Activated T-cell treated with anti-CD3 and anti-CD28 coated beads, Interleukin-2, amount 50 U/mL, for 72 hours (primary cell): ENCODE results near the gene PTBP3. TPM values are rescaled to one million over a fixed set of nuclear protein-coding genes. Genes with fewer than 3 reads are reported as not detected.
"Not testable (repeated sequence)": the region's sequence is repeated elsewhere in the genome, so short reads cannot be mapped to it uniquely, and the experiment has no call there.

Experiments
- ATAC-seq, 2 donors: fragments of 150-1000 bp; cut with Tn5 transposase; replicated peaks in 1 of 2; 2 replicates each; pipeline ENCODE4 v1.10.0; 2021; ENCODE audit warnings: moderate library complexity in 2 of 2, mild to moderate bottlenecking in 1 of 2
- DNase-seq, 2 donors: peaks; one replicate each; pipeline ENCODE4 v3.0.0; 2021 to 2022; ENCODE audit warnings: mixed read lengths in 1 of 2
- H3K27ac Mint-ChIP-seq: one replicate; pipeline ENCODE4 v1.8.0; 2022; ENCODE audit warnings: mild to moderate bottlenecking, moderate library complexity, mixed read lengths
- H3K27me3 Mint-ChIP-seq: one replicate; pipeline ENCODE4 v1.8.0; 2022; ENCODE audit warnings: low read depth, mixed read lengths
- H3K36me3 Mint-ChIP-seq, 2 donors: one replicate each; pipeline ENCODE4 v1.8.0; 2022; ENCODE audit warnings: mixed read lengths in 2 of 2, mild to moderate bottlenecking in 1 of 2; ENCODE audit not compliant: insufficient read depth in 2 of 2
- H3K4me1 Mint-ChIP-seq: one replicate; pipeline ENCODE4 v1.8.0; 2022; ENCODE audit warnings: low read depth, mixed read lengths
- H3K4me3 Mint-ChIP-seq, 2 donors: one replicate each; pipeline ENCODE4 v1.8.0; 2022; ENCODE audit warnings: mild to moderate bottlenecking in 2 of 2, mixed read lengths in 2 of 2, moderate library complexity in 2 of 2
- H3K9me3 Mint-ChIP-seq, 2 donors: one replicate each; pipeline ENCODE4 v1.8.0; 2022; ENCODE audit warnings: mixed read lengths in 2 of 2
- total RNA-seq, 2 donors: library from RNA; stranded (reverse); gene quantifications; one replicate each; pipeline ENCODE4 v1.2.3, GENCODE V29; 2022

Gene PTBP3
- total RNA-seq, 2 donors from 2014 or later: 125 to 138 TPM

DNA sequence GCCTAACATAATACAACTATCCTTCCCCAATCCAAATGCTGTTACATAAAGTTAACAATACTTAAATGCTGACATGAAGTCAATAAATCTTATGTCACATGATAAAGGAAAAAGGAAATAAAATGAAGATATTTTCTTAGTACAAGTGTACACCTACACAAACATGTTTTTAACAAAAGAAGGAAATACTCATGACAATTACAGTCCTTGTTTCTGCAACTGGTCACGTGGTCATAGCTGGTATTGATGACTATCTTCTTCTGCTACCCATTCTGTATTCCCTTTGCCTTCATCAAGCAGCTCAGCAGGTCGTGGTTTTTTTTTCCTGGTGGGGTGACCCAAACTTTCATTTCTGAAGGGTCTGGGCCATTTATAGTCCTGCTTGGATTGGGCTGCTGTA is 40.2 kb upstream of the PTBP3 start:
- H3K27me3 Mint-ChIP-seq, ATAC-seq, DNase-seq, H3K27ac Mint-ChIP-seq, H3K9me3 Mint-ChIP-seq, H3K36me3 Mint-ChIP-seq, H3K4me3 Mint-ChIP-seq: not testable (repeated sequence)
- peaks cover 27% of the 10 kb centered on the region for H3K4me1 Mint-ChIP-seq

DNA sequence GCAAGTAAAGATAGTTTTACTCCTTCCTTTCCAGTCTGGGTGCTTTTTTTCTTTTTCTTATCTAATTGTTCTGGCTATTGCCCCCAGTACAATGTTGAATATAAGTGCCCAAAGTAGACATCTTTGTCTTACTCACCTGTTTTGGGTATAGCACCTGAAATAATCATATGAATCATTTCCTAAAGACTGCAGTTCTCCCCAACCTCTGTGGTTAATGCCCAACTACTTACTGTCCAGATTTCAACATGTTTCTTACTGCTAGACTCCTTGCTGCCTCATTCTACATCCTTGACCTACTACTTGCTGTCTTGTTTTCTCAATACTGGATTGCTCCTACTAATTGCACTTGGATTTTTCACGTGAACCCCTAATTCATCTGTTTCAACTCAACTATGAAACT is 37.6 kb upstream of the PTBP3 start:
- Mint-ChIP-seq H3K27ac (no peak overlapping the region), H3K36me3 (peaks cover 4 to 13% of the 10 kb centered on the region in 2 donors), H3K27me3 (no peaks in the 10 kb centered on the region), H3K9me3 (peaks cover 5 to 11% of the 10 kb centered on the region in 2 donors), H3K4me3 (no peak overlapping the region), H3K4me1 (peaks cover 6% of the 10 kb centered on the region)
- ATAC-seq (peak; percentile 27 to 51), DNase-seq (no peak)

DNA sequence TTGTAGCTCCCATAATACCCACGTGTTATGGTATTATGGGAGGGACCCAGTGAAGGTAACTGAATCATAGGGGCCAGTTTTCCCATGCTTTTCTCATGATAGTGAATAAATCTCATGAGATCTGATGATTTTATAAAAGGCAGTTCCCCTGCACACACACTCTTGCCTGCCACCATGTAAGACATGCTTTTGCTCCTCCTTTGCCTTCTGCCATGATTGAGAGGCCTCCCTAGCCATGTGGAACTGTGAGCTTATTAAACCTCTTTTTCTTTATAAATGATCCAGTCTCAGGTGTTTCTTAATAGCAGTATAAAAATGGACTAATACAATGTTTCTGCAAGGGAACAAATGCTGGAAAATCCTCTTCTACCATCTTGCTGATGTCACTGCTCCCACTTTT is 36.4 kb upstream of the PTBP3 start:
- ATAC-seq (no peak), DNase-seq (no peak)
- peaks cover 7% of the 10 kb centered on the region for H3K27me3 Mint-ChIP-seq
- peaks cover 8 to 17% of the 10 kb centered on the region in 2 donors for H3K9me3 Mint-ChIP-seq
- H3K4me3 Mint-ChIP-seq: no peak overlapping the region
- H3K27ac Mint-ChIP-seq: no peak overlapping the region
- H3K36me3 Mint-ChIP-seq: peaks cover 9 to 19% of the 10 kb centered on the region in 2 donors
- H3K4me1 Mint-ChIP-seq: peaks cover 6% of the 10 kb centered on the region

DNA sequence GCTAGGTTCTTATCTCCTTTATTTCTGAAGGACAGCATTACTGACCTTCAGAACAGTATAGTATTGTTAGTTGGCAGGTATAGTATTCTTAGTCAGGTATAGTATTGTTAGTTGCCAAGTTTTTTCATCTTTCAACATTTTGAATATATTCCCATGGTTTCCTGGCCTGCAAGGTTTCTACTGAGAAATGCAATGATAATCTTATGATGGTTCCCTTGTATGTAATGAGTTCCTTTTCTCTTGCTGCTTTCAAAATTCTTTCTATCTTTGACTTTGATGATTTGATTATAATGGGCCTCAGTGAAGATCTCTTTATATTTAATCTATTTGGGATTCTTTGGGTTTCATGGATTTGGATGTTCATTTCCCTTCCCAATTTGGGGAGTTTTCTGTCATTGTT is 34.0 kb upstream of the PTBP3 start:
- Mint-ChIP-seq H3K27ac (no peak overlapping the region), H3K9me3 (peaks cover 8 to 17% of the 10 kb centered on the region in 2 donors), H3K4me1 (peaks cover 6% of the 10 kb centered on the region), H3K4me3 (no peak overlapping the region), H3K27me3 (peaks cover 13% of the 10 kb centered on the region), H3K36me3 (peaks cover 9 to 18% of the 10 kb centered on the region in 2 donors)
- DNase-seq: no peak
- no peak for ATAC-seq

DNA sequence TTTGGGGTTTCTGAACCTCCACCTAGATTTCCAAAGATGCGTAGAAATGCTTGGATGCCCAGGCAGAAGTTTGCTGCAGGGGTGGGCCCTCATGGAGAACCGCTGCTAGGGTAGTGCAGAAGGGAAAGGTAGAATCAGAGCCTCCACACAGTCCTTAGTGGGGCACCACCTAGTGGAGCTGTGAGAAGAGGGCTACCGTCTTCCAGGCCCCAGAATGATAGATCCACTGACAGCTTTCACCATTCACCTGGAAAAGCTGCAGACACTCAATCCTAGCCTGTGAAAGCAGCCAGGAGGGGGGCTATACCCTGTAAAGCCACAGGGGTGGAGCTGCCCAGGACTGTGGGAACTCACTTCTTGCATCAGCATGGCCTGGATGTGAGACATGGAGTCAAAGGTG is 33.2 kb upstream of the PTBP3 start:
- H3K36me3 Mint-ChIP-seq: peaks cover 9 to 18% of the 10 kb centered on the region in 2 donors
- peaks cover 8 to 17% of the 10 kb centered on the region in 2 donors for H3K9me3 Mint-ChIP-seq
- DNase-seq: no peak
- no peak overlapping the region for H3K4me3 Mint-ChIP-seq
- H3K4me1 Mint-ChIP-seq: peaks cover 11% of the 10 kb centered on the region
- ATAC-seq: no peak
- peaks cover 14% of the 10 kb centered on the region for H3K27me3 Mint-ChIP-seq
- no peak overlapping the region for H3K27ac Mint-ChIP-seq

DNA sequence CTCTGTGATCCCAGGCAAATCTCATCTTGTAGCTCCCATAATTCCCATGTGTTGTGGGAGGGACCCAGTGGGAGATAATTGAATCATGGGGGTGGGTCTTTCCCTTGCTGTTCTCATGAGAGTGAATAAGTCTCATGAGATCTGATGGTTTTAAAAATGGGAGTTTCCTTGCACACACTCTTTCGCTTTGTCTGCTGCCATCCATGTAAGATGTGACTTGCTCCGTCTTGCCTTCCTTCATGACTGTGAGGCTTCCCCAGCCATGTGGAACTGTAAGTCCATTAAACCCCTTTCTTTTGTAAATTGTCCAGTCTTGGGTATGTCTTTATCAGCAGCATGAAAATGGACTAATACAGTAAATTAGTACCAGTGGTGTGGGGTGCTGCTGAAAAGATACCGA is 31.8 kb upstream of the PTBP3 start:
- not testable (repeated sequence) for ATAC-seq, DNase-seq, H3K27ac Mint-ChIP-seq, H3K4me3 Mint-ChIP-seq
- peaks cover 9 to 12% of the 10 kb centered on the region in 2 donors for H3K36me3 Mint-ChIP-seq
- peaks cover 5 to 17% of the 10 kb centered on the region in 2 donors for H3K9me3 Mint-ChIP-seq
- peaks cover 14% of the 10 kb centered on the region for H3K27me3 Mint-ChIP-seq
- H3K4me1 Mint-ChIP-seq: peaks cover 15% of the 10 kb centered on the region

DNA sequence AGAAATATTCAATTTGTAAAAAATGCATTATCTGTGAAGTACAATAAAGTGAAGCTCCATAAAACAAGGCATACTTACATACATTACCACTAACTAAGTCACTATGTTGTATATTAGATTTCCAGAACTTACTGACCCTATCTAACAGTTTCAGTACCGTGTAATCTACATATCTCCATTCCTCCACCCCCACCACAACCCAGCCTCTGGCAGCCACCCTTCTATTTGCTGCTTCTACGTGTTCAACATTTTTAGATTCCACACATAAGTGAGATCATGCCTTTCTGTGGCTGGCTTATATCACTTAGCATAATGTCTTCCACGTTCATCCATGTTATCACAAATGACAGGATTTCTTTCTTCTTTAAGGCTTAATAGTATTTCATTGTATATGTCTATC is 31.3 kb upstream of the PTBP3 start:
- H3K27me3 Mint-ChIP-seq: peaks cover 14% of the 10 kb centered on the region
- H3K9me3 Mint-ChIP-seq: peaks cover 3 to 15% of the 10 kb centered on the region in 2 donors
- peaks cover 8 to 12% of the 10 kb centered on the region in 2 donors for H3K36me3 Mint-ChIP-seq
- DNase-seq (no peak), ATAC-seq (no peak)
- no peak overlapping the region for H3K27ac Mint-ChIP-seq
- peaks cover 20% of the 10 kb centered on the region for H3K4me1 Mint-ChIP-seq
- H3K4me3 Mint-ChIP-seq: no peak overlapping the region

DNA sequence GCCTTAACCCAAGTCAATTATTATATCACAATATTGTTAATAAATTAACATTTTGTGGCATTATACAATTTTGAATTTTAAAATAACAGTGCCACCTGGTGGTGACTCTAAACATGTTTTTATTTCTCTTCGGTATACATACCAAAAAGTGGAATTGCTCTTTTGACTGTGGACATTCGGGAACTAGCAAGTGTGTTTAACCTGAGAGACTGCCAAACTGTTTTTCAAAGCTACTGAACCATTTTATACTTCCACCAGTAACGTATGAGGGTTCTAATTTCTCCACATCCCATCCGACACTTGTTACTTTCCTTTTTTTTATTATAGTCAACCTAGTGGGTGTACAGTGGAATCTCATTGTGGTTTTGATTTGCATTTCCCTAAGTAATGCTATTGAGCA is 28.2 kb upstream of the PTBP3 start:
- Mint-ChIP-seq H3K27me3 (peaks cover 14% of the 10 kb centered on the region), H3K9me3 (peaks cover 3 to 7% of the 10 kb centered on the region in 2 donors), H3K4me3 (peak overlapping the region; percentile 22 to 39), H3K4me1 (peaks cover 22% of the 10 kb centered on the region), H3K27ac (no peak overlapping the region), H3K36me3 (peaks cover 5 to 7% of the 10 kb centered on the region in 2 donors)
- DNase-seq: no peak
- ATAC-seq: peak in 1 of 2 donors; percentile 26

DNA sequence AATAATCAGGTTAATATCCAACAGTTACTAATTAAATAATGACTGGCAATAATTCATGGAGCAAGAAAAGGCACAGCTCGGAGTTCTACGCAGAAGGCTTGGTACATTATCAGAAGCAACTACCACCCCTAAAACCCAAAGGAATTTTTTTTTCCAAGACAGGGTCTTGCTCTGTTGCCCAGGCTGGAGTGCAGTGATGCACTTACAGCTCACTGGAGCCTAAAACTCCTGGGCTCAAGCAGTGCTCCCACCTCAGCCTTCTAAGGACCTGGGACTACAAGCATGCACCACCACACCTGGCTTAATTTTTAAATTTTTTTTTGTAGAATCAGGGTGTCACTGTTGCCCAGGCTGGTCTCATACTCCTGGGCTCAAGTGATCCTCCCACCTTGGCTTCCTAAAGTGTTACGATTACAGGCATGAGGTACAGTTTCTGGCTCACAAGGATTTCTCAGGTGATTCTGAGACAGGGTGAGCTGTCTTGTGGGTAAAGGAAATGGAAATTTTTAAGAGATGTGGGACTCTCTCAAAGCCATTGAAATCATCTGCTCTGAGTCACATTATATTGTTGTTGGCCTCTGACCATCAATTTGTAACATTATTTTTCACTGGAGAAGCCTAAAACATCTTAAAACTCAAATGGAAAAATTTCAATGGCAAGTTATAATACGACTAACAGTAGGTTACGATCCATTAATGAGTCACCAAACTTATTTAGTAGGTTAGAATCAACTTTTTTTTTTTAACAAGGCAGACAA is 26.8 kb upstream of the PTBP3 start:
- peaks cover 2 to 3% of the 10 kb centered on the region in 2 donors for H3K9me3 Mint-ChIP-seq
- H3K36me3 Mint-ChIP-seq: peaks cover under 1 to 3% of the 10 kb centered on the region in 2 donors
- peak overlapping the region in 1 of 2 donors; percentile 36 for H3K4me3 Mint-ChIP-seq
- H3K27ac Mint-ChIP-seq: no peak overlapping the region
- ATAC-seq (peak; percentile 79 to 86), DNase-seq (no peak)
- peaks cover 9% of the 10 kb centered on the region for H3K27me3 Mint-ChIP-seq
- peaks cover 31% of the 10 kb centered on the region for H3K4me1 Mint-ChIP-seq

DNA sequence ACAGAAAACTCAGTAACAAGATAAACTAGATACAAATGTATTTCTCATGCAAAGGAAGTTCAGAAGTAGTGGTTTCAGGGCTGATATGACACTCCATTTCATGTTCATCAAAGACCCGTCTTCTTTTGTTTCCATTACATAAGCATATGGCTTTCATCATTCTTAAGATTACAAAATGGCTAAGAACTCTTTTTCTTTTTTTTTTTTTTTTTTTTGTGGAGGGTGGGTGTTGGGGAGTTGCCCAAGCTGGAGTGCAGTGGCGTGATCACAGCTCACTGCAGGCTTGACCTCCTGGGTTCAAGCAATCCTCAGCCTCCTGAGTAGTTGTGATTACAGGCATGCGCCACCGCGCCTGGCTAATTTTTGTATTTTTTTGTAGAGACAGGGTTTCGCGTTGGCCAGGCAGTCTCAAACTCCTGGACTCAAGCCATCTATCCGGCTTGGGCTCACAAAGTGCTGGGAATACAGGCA is 22.0 kb upstream of the PTBP3 start:
- Mint-ChIP-seq H3K4me1 (peaks cover 32% of the 10 kb centered on the region), H3K4me3 (peak overlapping the region; percentile 33 to 62), H3K27me3 (no peaks in the 10 kb centered on the region), H3K27ac (peak overlapping the region; percentile 85), H3K36me3 (no peaks in the 10 kb centered on the region), H3K9me3 (peaks cover 0 to 3% of the 10 kb centered on the region in 2 donors)
- DNase-seq (no peak), ATAC-seq (peak; percentile 86 to 87)

DNA sequence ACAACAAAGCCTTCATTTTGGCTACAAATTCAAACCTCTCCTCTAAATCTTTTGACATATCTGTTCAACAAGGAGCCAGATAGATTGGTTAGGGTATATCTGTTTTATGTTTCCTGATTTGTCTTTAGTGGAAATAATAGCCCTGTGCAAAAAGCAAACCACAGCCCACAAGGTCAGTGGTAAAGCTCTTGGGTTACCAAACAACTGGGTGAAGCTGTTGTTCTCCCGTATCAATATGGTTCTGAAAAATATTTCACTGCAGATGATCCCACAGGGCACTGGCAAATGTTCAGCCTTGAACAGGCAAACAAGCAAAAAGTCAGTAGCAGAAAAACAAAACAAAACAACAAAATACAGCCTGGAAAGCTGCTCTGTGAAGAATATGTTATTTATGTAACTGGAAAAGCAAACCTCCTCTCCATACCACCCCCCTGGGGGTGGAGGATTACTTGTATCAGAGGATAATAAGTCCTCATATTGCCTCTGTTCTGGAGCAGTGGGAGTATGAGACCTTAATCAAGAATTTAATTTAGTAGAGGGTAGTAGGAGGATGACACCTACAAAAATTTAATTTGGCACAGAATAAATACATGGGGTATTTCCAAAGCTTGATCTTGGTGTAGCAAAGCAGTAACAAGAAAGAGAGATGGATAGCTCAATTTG is 20.8 kb upstream of the PTBP3 start:
- peak overlapping the region; percentile 6 to 58 for H3K4me3 Mint-ChIP-seq
- H3K27ac Mint-ChIP-seq: peak overlapping the region; percentile 85
- H3K27me3 Mint-ChIP-seq: no peaks in the 10 kb centered on the region
- ATAC-seq (no peak), DNase-seq (no peak)
- H3K36me3 Mint-ChIP-seq: no peaks in the 10 kb centered on the region
- peaks cover 27% of the 10 kb centered on the region for H3K4me1 Mint-ChIP-seq
- H3K9me3 Mint-ChIP-seq: peaks cover 0 to 3% of the 10 kb centered on the region in 2 donors

DNA sequence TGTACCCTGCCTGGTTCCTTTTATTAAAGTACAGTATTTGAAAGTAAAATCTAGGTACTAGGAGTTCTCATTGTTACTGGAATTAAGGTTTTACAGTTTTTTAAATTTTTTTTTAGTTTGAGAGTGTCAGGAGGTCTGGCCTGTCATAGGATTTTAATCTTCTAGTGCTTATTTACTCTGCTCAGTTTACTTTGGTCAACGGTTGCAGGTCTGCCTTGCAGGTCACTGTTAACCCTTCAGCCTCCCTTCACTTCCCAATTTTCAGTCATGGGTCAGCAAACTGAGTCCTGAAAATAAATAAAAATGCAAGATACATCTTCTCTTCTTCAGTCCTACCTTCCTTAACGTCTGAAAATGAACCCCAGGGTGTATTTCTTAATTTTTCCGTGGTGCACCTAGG is 18.8 kb upstream of the PTBP3 start:
- no peak overlapping the region for H3K4me3 Mint-ChIP-seq
- peaks cover 0 to 3% of the 10 kb centered on the region in 2 donors for H3K9me3 Mint-ChIP-seq
- ATAC-seq: no peak
- H3K4me1 Mint-ChIP-seq: peaks cover 44% of the 10 kb centered on the region
- no peaks in the 10 kb centered on the region for H3K36me3 Mint-ChIP-seq
- DNase-seq: no peak
- H3K27me3 Mint-ChIP-seq: no peaks in the 10 kb centered on the region
- H3K27ac Mint-ChIP-seq: no peak overlapping the region

DNA sequence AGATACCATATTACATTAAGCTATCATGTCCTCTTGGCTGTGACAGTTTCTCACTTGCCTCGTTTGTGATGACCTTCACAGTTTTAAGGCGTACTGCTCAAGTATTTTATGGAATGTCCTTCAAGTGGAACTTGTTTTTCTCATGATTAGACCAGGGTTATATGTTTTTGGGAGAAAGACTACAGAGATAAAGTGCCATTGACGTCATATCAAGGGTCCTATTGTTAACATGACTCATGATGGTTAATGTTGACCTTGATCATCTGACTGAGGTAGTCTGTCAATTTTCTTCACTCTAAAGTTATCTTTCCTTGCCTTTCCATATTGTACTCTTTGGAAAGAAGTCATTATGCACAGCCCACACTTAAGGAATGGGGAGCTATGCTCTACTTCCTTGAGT is 17.8 kb upstream of the PTBP3 start:
- no peak for ATAC-seq
- H3K4me1 Mint-ChIP-seq: peaks cover 44% of the 10 kb centered on the region

More for the DNA sequence above, 17.8 kb upstream of the PTBP3 start:
- no peak overlapping the region for H3K4me3 Mint-ChIP-seq
- no peaks in the 10 kb centered on the region for H3K27me3 Mint-ChIP-seq
- H3K36me3 Mint-ChIP-seq: no peaks in the 10 kb centered on the region
- DNase-seq: no peak
- H3K27ac Mint-ChIP-seq: no peak overlapping the region
- H3K9me3 Mint-ChIP-seq: peaks cover 0 to 3% of the 10 kb centered on the region in 2 donors
